ENCODE measurements around the gene EVX2. TPM values are rescaled to one million over a fixed set of nuclear protein-coding genes. Genes with fewer than 3 reads are reported as not detected.

EVX2 gene
- total RNA-seq, 3 donors from 2014 or later, result not detected

DNA sequence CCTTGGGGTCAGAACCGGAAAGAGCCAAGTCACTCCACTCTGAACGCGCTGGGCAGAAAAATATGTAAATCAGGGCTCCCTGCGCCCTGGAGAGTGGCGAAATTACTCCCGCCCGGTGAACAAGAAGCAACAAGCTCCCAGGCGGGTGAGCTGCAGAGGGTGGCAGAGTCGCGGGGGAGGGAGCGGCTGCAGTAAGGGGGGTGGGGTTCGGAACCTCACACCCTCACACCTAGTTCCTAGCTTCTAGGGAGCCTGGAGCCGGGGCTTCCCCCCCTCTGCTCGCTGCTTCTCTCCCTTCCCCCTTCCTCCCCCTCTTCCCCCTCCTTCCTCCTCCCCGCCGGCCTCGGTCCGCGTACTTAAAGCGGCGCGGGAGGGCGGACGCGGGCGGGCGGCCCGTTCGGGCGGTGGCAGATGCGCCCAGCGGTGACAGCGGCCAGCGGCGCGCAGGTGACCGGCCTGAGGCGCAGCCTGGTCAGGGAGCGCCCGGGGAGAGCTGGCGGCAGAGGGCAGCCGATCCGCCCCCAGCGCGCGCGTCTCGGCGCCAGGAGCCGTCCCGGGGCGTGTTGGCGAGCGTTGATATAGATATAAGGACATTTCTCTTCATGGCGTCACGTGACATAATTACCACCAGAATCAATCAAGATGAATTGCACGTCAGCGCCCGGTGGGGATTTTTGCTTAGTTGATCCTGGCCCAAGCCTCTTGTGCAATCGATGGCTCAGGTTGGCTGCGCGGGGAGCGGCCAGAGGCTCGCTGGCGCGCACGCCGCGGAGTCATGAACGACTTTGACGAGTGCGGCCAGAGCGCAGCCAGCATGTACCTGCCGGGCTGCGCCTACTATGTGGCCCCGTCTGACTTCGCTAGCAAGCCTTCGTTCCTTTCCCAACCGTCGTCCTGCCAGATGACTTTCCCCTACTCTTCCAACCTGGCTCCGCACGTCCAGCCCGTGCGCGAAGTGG is 23.1 kb upstream of the EVX2 start, which contains the start of gene HOXD11:
Gene HOXD11 (plus strand): TSS at position 700 of the 959 bp plus-strand sequence. CDS start 76 bp downstream, at position 776.
- intact Hi-C loops (cut with DNase I; ENCODE audit: low total_unique reads), result no loop called here
- Histone ChIP-seq H3K27ac (no peak within 1 kb of the TSS), H3K36me3 (no peaks in the 10 kb centered on the region), H3K4me3 (peak within 1 kb of the TSS; percentile 24 to 68 (median 43)), H3K4me1 (peaks cover 0 to 4% of the 10 kb centered on the region in 2 donors), H3K9me3 (no peaks in the 10 kb centered on the region), H3K27me3 (peaks cover 28 to 98% of the 10 kb centered on the region in 2 donors)
- DNase-seq (ENCODE audit: low spot score in 2 of 2), result peak in 1 of 2 donors; percentile 43
- no peak for TF ChIP-seq POLR2A (IDR thresholded peaks at IDR 0.05)
- no peak for TF ChIP-seq POLR2AphosphoS5 (IDR thresholded peaks at IDR 0.05)
- TF ChIP-seq, protein P1, sequence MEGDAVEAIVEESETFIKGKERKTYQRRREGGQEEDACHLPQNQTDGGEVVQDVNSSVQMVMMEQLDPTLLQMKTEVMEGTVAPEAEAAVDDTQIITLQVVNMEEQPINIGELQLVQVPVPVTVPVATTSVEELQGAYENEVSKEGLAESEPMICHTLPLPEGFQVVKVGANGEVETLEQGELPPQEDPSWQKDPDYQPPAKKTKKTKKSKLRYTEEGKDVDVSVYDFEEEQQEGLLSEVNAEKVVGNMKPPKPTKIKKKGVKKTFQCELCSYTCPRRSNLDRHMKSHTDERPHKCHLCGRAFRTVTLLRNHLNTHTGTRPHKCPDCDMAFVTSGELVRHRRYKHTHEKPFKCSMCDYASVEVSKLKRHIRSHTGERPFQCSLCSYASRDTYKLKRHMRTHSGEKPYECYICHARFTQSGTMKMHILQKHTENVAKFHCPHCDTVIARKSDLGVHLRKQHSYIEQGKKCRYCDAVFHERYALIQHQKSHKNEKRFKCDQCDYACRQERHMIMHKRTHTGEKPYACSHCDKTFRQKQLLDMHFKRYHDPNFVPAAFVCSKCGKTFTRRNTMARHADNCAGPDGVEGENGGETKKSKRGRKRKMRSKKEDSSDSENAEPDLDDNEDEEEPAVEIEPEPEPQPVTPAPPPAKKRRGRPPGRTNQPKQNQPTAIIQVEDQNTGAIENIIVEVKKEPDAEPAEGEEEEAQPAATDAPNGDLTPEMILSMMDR (IDR thresholded peaks at IDR 0.05), result no peak

DNA sequence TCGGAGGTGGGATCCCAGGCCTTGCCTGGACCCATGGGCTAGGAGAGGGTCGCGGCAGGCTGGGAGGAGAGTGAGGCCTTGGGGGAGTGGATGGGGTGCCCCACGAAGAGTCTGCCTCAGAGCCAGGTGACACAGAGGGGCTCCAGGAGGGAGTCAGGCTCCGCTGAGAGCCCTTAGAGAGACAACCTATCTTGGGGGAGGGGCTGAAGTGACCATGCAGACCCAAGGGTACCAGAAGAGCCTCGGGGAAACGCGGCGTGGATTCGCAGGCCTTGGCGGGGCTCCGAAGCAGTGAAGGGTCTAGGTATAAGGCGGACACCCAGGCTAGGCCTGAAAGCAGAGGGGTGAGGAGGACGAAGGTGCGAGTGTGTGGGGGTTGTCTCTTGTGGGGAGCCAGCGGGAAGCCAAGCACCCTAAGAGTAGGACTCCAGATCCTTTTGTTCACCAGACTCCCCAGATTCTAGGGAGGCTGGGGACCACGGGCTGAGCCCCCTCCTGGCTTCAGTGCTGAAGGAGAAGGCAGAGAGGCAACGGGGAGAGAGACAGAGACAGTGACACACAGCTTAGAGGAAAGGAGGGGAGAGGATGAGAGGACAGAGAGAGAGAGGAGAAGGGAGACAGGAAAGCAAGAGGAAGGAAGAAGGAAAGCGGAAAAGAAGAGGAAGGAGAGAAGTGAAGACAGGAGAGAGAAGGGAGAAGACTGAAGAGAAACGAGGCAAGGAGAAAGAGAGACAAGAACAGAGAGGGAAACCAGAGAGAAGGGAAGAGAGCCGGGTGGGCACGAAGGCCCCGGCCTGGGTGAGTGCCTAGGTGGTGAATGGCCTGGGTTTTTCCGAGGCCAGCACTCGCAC is 22.2 kb upstream of the EVX2 start:
- no peak overlapping the region for H3K27ac ChIP-seq
- no peaks in the 10 kb centered on the region for H3K9me3 ChIP-seq
- peaks cover 29 to 98% of the 10 kb centered on the region in 2 donors for H3K27me3 ChIP-seq
- intact Hi-C loops (cut with DNase I; ENCODE audit: low total_unique reads), result no loop called here
- no peaks in the 10 kb centered on the region for H3K36me3 ChIP-seq
- TF ChIP-seq POLR2A (IDR thresholded peaks at IDR 0.05) (no peak), POLR2AphosphoS5 (IDR thresholded peaks at IDR 0.05) (no peak)
- TF ChIP-seq, protein P1 (IDR thresholded peaks at IDR 0.05), result no peak
- peak overlapping the region in 2 of 3 donors; percentile 43 to 68 for H3K4me3 ChIP-seq
- peaks cover 0 to 4% of the 10 kb centered on the region in 2 donors for H3K4me1 ChIP-seq
- no peak for DNase-seq (ENCODE audit: low spot score in 2 of 2)

DNA sequence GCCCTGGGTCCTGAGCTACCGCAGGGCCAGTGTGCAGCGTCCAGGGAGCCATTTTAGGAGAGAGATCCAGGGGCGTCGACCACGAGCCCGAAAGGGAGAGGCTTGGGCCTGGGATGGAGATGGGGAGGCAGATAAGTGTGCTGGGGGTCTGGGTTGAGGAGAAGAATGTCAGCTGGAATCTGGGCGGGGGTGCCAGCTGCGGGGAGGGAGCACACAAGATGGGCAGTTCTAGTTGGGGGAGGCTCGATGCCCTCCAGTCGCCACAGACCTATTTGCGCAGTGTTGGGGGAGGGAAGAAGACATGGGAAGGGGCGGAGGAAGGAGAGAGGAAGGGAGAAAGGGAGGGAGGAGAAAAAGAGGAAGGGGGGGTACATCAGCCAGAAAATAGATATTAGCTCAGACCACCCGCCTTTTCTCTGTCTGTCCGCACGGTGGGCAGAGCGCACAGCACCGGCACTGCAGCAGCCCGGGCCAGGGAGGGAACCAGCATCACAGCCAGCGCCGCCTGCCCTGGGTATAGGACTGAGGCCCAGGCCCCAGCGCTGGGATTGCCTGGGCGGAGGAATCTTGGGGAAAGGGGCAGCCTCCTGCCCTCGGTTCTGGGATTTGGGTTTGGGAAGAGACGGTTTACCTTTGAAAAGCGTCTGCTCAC is 21.4 kb upstream of the EVX2 start:
- TF ChIP-seq, protein P1 (IDR thresholded peaks at IDR 0.05), result no peak
- no peak for TF ChIP-seq POLR2A (IDR thresholded peaks at IDR 0.05)
- TF ChIP-seq POLR2AphosphoS5 (IDR thresholded peaks at IDR 0.05), result no peak
- Histone ChIP-seq H3K27ac (no peak overlapping the region), H3K27me3 (peaks cover 37 to 98% of the 10 kb centered on the region in 2 donors), H3K36me3 (no peaks in the 10 kb centered on the region), H3K4me3 (peak overlapping the region in 2 of 3 donors; percentile 21 to 54), H3K9me3 (no peaks in the 10 kb centered on the region), H3K4me1 (peaks cover 0 to 4% of the 10 kb centered on the region in 2 donors)
- intact Hi-C loops (cut with DNase I; ENCODE audit: low total_unique reads), result no loop called here
- DNase-seq (ENCODE audit: low spot score in 2 of 2), result no peak

DNA sequence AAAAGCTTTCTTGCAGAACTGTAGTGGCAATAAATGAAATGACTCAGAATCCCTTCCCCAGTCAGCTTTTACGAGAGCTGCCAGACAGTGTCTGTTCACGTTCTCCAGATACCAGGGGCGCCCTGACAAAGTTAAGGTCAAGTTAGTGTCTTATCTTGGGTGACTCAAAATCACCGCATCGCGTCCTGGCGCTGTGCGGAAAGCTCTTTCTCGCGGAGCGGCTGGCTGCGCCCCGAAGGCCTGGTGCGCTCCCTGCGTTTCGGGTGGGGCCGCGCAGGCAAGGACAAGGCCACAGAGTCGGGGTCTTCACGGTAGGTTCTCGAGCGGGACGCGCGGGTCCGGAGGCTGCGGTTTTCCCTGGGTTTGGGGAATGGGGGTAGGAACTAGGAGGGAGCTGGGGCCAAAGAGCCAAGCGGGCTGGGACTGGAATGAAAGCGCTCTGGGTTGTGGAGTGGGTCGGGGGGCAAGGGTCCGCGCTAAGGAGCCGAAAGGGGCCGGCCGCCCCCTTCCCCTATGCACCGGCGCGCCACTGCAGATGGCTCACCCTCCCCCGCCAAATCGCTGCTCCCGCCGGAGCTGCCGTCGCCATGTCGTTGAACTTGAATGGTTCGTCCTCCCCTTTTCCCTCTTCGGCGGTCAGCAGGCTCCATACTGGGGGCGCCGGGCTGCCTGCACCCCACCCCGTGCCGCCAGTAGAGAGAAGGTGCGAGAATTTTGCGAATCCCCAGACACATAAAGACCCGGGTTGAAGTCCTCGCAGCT is 20.7 kb upstream of the EVX2 start:
- intact Hi-C loops (cut with DNase I; ENCODE audit: low total_unique reads), result no loop called here
- Histone ChIP-seq H3K9me3 (no peaks in the 10 kb centered on the region), H3K4me3 (peak overlapping the region; percentile 3 to 54 (median 21)), H3K27me3 (peaks cover 43 to 98% of the 10 kb centered on the region in 2 donors), H3K4me1 (peaks cover 0 to 4% of the 10 kb centered on the region in 2 donors), H3K36me3 (no peaks in the 10 kb centered on the region), H3K27ac (no peak overlapping the region)
- DNase-seq (ENCODE audit: low spot score in 2 of 2), result peak in 1 of 2 donors; percentile 47
- TF ChIP-seq POLR2AphosphoS5 (IDR thresholded peaks at IDR 0.05) (no peak), POLR2A (IDR thresholded peaks at IDR 0.05) (no peak)
- TF ChIP-seq, protein P1 (IDR thresholded peaks at IDR 0.05), result no peak

All from breast epithelium (tissue), 4 donors.